Loucy (cell line): ENCODE results near the gene TMPRSS15.

Experiments
- H2AFZ ChIP-seq: fragments of 200-600 bp; sonication (generic); 2 replicates; pipeline ENCODE4 v1.6.0; 2016; ENCODE audit warnings: antibody characterized with exemption, mild to moderate bottlenecking, low read length, moderate library complexity
- H3F3A ChIP-seq: fragments of 200-600 bp; 2 replicates; pipeline ENCODE4 v1.6.0; 2016; ENCODE audit warnings: antibody characterized with exemption, low read depth, mild to moderate bottlenecking
- H3K27me3 ChIP-seq: fragments of 200-600 bp; sonication (generic); 2 replicates; pipeline ENCODE4 v1.6.1; 2014; ENCODE audit warnings: low read length, mild to moderate bottlenecking; ENCODE audit not compliant: insufficient read depth, poor library complexity, severe bottlenecking
- H3K36me3 ChIP-seq: fragments of 200-600 bp; sonication (generic); 2 replicates; pipeline ENCODE4 v1.6.1; 2016; ENCODE audit warnings: low read length; ENCODE audit not compliant: insufficient read depth
- H3K4me1 ChIP-seq: fragments of 200-600 bp; sonication (generic); 2 replicates; pipeline ENCODE4 v1.5.1; 2014; ENCODE audit warnings: low read length, mild to moderate bottlenecking; ENCODE audit not compliant: insufficient read depth, poor library complexity, severe bottlenecking
- H3K4me2 ChIP-seq: fragments of 200-600 bp; sonication (generic); 2 replicates; pipeline ENCODE4 v1.6.0; 2014; ENCODE audit warnings: antibody characterized with exemption, low read length, low read depth, mild to moderate bottlenecking; ENCODE audit not compliant: poor library complexity, severe bottlenecking
- H3K4me3 ChIP-seq: fragments of 200-600 bp; sonication (generic); 2 replicates; pipeline ENCODE4 v1.5.1; 2014; ENCODE audit warnings: low read length, mild to moderate bottlenecking, mixed read lengths; ENCODE audit not compliant: poor library complexity, severe bottlenecking
- H3K79me2 ChIP-seq: fragments of 200-600 bp; sonication (generic); 2 replicates; pipeline ENCODE4 v1.6.1; 2014; ENCODE audit warnings: low read length; ENCODE audit not compliant: insufficient read depth
- H3K9ac ChIP-seq: fragments of 200-600 bp; sonication (generic); 2 replicates; pipeline ENCODE4 v1.6.0; 2014; ENCODE audit warnings: mild to moderate bottlenecking, low read depth, low read length, moderate library complexity; ENCODE audit not compliant: poor library complexity, severe bottlenecking
- H3K9me2 ChIP-seq: fragments of 200-600 bp; sonication (generic); replicated peaks from 2 replicates; pipeline ENCODE4 v1.6.1; 2016; ENCODE audit warnings: low read depth, low read length, mixed read lengths
- H3K9me3 ChIP-seq: fragments of 200-600 bp; sonication (generic); 2 replicates; pipeline ENCODE4 v1.6.1; 2014; ENCODE audit warnings: mild to moderate bottlenecking, antibody characterized with exemption, low read length, low read depth; ENCODE audit not compliant: insufficient read depth
- H4K20me1 ChIP-seq: fragments of 200-600 bp; sonication (generic); 2 replicates; pipeline ENCODE4 v1.6.0; 2014; ENCODE audit warnings: antibody characterized with exemption, low read length, mild to moderate bottlenecking; ENCODE audit not compliant: insufficient read depth, poor library complexity, severe bottlenecking
- EZH2phosphoT487 ChIP-seq: fragments of 200-600 bp; IDR thresholded peaks from 2 replicates; pipeline ENCODE4 v1.6.1; 2018; ENCODE audit warnings: antibody characterized with exemption, mild to moderate bottlenecking, moderate library complexity, borderline replicate concordance
- TF ChIP-seq, protein P1 (sequence below): fragments of 200-600 bp; sonication (generic); conservative IDR thresholded peaks from 2 replicates; pipeline ENCODE4 v1.5.1; 2014; ENCODE audit warnings: mild to moderate bottlenecking, antibody characterized with exemption, low read length

The TMPRSS15 gene

GRCh38 chr21:18294100-18294499 is 109.5 kb downstream of the TMPRSS15 start:
- H3K9me2 ChIP-seq: no peaks in the 10 kb centered on the region
- no peaks in the 10 kb centered on the region for H4K20me1 ChIP-seq
- H3K79me2 ChIP-seq: no peaks in the 10 kb centered on the region
- no peaks in the 10 kb centered on the region for H3K36me3 ChIP-seq
- no peak overlapping the region for H3K4me3 ChIP-seq
- no peaks in the 10 kb centered on the region for H3K27me3 ChIP-seq
- H3K4me1 ChIP-seq: no peaks in the 10 kb centered on the region
- no peak overlapping the region for H2AFZ ChIP-seq
- TF ChIP-seq EZH2phosphoT487: no peak
- TF ChIP-seq, protein P1, sequence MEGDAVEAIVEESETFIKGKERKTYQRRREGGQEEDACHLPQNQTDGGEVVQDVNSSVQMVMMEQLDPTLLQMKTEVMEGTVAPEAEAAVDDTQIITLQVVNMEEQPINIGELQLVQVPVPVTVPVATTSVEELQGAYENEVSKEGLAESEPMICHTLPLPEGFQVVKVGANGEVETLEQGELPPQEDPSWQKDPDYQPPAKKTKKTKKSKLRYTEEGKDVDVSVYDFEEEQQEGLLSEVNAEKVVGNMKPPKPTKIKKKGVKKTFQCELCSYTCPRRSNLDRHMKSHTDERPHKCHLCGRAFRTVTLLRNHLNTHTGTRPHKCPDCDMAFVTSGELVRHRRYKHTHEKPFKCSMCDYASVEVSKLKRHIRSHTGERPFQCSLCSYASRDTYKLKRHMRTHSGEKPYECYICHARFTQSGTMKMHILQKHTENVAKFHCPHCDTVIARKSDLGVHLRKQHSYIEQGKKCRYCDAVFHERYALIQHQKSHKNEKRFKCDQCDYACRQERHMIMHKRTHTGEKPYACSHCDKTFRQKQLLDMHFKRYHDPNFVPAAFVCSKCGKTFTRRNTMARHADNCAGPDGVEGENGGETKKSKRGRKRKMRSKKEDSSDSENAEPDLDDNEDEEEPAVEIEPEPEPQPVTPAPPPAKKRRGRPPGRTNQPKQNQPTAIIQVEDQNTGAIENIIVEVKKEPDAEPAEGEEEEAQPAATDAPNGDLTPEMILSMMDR: no peak
- no peak overlapping the region for H3K4me2 ChIP-seq
- no peaks in the 10 kb centered on the region for H3K9me3 ChIP-seq
- H3K9ac ChIP-seq: no peak overlapping the region
- H3F3A ChIP-seq: no peaks in the 10 kb centered on the region

GRCh38 chr21:18289876-18290275 is 113.7 kb downstream of the TMPRSS15 start:
- Histone ChIP-seq H3K4me2 (no peak overlapping the region), H2AFZ (no peak overlapping the region), H3K79me2 (no peaks in the 10 kb centered on the region), H3K4me3 (no peak overlapping the region), H3F3A (no peaks in the 10 kb centered on the region), H3K9me3 (no peaks in the 10 kb centered on the region), H3K36me3 (no peaks in the 10 kb centered on the region), H3K9me2 (no peaks in the 10 kb centered on the region), H4K20me1 (no peaks in the 10 kb centered on the region), H3K4me1 (no peaks in the 10 kb centered on the region), H3K9ac (no peak overlapping the region), H3K27me3 (no peaks in the 10 kb centered on the region)
- TF ChIP-seq EZH2phosphoT487: no peak
- TF ChIP-seq, protein P1: no peak

DNA sequence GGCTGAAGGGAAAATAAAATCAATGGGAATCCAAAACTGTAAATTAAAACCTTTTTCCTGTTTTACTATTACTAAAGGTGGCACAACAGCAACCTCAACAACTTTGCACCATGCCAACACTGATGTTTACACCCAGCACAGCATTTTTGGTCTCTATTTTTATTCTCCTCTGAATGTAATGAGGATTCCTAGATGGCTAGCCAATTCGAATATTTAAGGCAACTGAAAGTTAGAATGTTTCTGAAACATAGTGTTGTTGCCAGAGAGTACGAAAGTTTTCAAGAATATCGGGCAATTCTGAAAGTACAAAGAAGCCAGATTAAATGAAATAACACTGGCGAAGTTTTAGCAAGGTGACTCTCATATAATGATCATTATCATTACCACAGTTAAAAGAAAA is 118.2 kb downstream of the TMPRSS15 start:
- TF ChIP-seq EZH2phosphoT487: no peak
- TF ChIP-seq, protein P1: no peak

More for the DNA sequence above, 118.2 kb downstream of the TMPRSS15 start:
- H3F3A ChIP-seq: no peaks in the 10 kb centered on the region
- H3K9ac ChIP-seq: no peak overlapping the region
- H2AFZ ChIP-seq: no peak overlapping the region
- no peaks in the 10 kb centered on the region for H3K4me1 ChIP-seq
- H3K36me3 ChIP-seq: no peaks in the 10 kb centered on the region
- H3K4me3 ChIP-seq: no peak overlapping the region
- no peaks in the 10 kb centered on the region for H3K9me2 ChIP-seq
- H3K79me2 ChIP-seq: no peaks in the 10 kb centered on the region
- H3K4me2 ChIP-seq: no peak overlapping the region
- H3K27me3 ChIP-seq: no peaks in the 10 kb centered on the region
- H4K20me1 ChIP-seq: no peaks in the 10 kb centered on the region
- no peaks in the 10 kb centered on the region; the same call in 1 of the 2 replicates for H3K9me3 ChIP-seq
